Measurements from ENCODE around the gene KCNJ1. TPM values are rescaled to one million over a fixed set of nuclear protein-coding genes. Genes with fewer than 3 reads are reported as not detected.

Gene KCNJ1
- total and polyA plus RNA-seq, 4 experiments from 2014 or later: 0.17 to 0.23 TPM; not detected in 2

- intact Hi-C loops (cut with micrococcal nuclease): no loop called here
- CTCF ChIA-PET (ENCODE audit: partially characterized antibody): interaction anchor here (0.7 to 1.6 kb wide), 5 partner anchors 24 to 668 kb away, joined by 3 to 7 read pairs (median 4); no protein-coding TSS in a partner anchor
- Histone ChIP-seq H3K27ac (ENCODE audit: low read depth, low read length) (no peak overlapping the region), H3K4me1 (ENCODE audit: insufficient read depth, low read length) (peaks cover 1% of the 10 kb centered on the region), H3K9me3 (ENCODE audit: control insufficient read depth in 1 of 2, low read length in 2 of 2) (no peaks in the 10 kb centered on the region), H3K36me3 (ENCODE audit: insufficient read depth, low read length) (peaks cover 3% of the 10 kb centered on the region), H3K4me3 (ENCODE audit: low read length in 2 of 2) (no peak overlapping the region), H3K27me3 (ENCODE audit: insufficient read depth, low read length) (no peaks in the 10 kb centered on the region)
- Mint-ChIP-seq H3K9me3 (peaks cover 0 to 2% (median 0%) of the 10 kb centered on the region in 8 donors), H3K4me1 (peaks cover 0 to 18% (median 5%) of the 10 kb centered on the region in 4 donors), H3K36me3 (peaks cover 3 to 21% of the 10 kb centered on the region in 2 donors), H3K4me3 (no peak overlapping the region), H3K27ac (no peak overlapping the region), H3K27me3 (no peaks in the 10 kb centered on the region)
- no peak for DNase-seq
- POLR2A ChIA-PET (ENCODE audit: partially characterized antibody): interaction anchor here (0.5 to 1.9 kb wide), 2 partner anchors 28 to 260 kb away, joined by 3 to 4 read pairs; no protein-coding TSS in a partner anchor
Observed at GRCh38 chr11:128824191-128825049, 42.7 kb downstream of the KCNJ1 start.

GRCh38 chr11:128823753-128824152 lies 43.3 kb downstream of the KCNJ1 start:
- Histone ChIP-seq H3K27ac (ENCODE audit: low read depth, low read length) (no peak overlapping the region), H3K4me1 (ENCODE audit: insufficient read depth, low read length) (no peaks in the 10 kb centered on the region), H3K36me3 (ENCODE audit: insufficient read depth, low read length) (peaks cover 8% of the 10 kb centered on the region), H3K4me3 (ENCODE audit: low read length in 2 of 2) (no peak overlapping the region), H3K27me3 (ENCODE audit: insufficient read depth, low read length) (no peaks in the 10 kb centered on the region), H3K9me3 (ENCODE audit: control insufficient read depth in 1 of 2, low read length in 2 of 2) (no peaks in the 10 kb centered on the region)
- H3K4me1 Mint-ChIP-seq: peaks cover 0 to 18% (median 7%) of the 10 kb centered on the region in 4 donors
- peaks cover 0 to 2% (median 0%) of the 10 kb centered on the region in 8 donors for H3K9me3 Mint-ChIP-seq
- H3K27me3 Mint-ChIP-seq: no peaks in the 10 kb centered on the region
- no peak overlapping the region for H3K4me3 Mint-ChIP-seq
- DNase-seq: no peak
- H3K27ac Mint-ChIP-seq: peak overlapping the region in 2 of 7 donors; percentile 10 to 53
- ChIA-PET CTCF (ENCODE audit: partially characterized antibody) (interaction anchor here (0.9 to 1.6 kb wide), 3 partner anchors 651 to 667 kb away, joined by 3 to 7 read pairs (median 3); no protein-coding TSS in a partner anchor), POLR2A (ENCODE audit: partially characterized antibody) (interaction anchor here (0.5 to 1.9 kb wide), 2 partner anchors 28 to 259 kb away, joined by 3 to 4 read pairs; no protein-coding TSS in a partner anchor)
- H3K36me3 Mint-ChIP-seq: peaks cover 3 to 26% of the 10 kb centered on the region in 2 donors
- intact Hi-C loops (cut with micrococcal nuclease): no loop called here

- peaks cover 8 to 35% of the 10 kb centered on the region in 2 donors for H3K36me3 Mint-ChIP-seq
- H3K4me3 ChIP-seq (ENCODE audit: low read length in 2 of 2): no peak overlapping the region
- H3K27ac Mint-ChIP-seq: peak overlapping the region in 4 of 7 donors; percentile 7 to 70 (median 26)
- no peaks in the 10 kb centered on the region for H3K27me3 Mint-ChIP-seq
- H3K27me3 ChIP-seq (ENCODE audit: insufficient read depth, low read length): no peaks in the 10 kb centered on the region
- H3K4me1 Mint-ChIP-seq: peaks cover 0 to 14% (median 7%) of the 10 kb centered on the region in 4 donors
- ChIA-PET CTCF (ENCODE audit: partially characterized antibody) (interaction anchor here (1.0 to 3.2 kb wide), 3 partner anchors 8 to 664 kb away, joined by 3 to 15 read pairs (median 3); no protein-coding TSS in a partner anchor), POLR2A (ENCODE audit: partially characterized antibody) (no interaction called here)
- H3K9me3 ChIP-seq (ENCODE audit: control insufficient read depth in 1 of 2, low read length in 2 of 2): no peaks in the 10 kb centered on the region
- H3K4me3 Mint-ChIP-seq: no peak overlapping the region
- H3K4me1 ChIP-seq (ENCODE audit: insufficient read depth, low read length): no peaks in the 10 kb centered on the region
- peaks cover 15% of the 10 kb centered on the region for H3K36me3 ChIP-seq (ENCODE audit: insufficient read depth, low read length)
- intact Hi-C loops (cut with micrococcal nuclease): no loop called here
- no peak for DNase-seq
- peaks cover 0 to 2% (median 0%) of the 10 kb centered on the region in 8 donors for H3K9me3 Mint-ChIP-seq
- H3K27ac ChIP-seq (ENCODE audit: low read depth, low read length): no peak overlapping the region
Observed at GRCh38 chr11:128822130-128822529, 45.0 kb downstream of the KCNJ1 start.

- CTCF ChIA-PET (ENCODE audit: partially characterized antibody): interaction anchor here (1.0 to 3.2 kb wide), 4 partner anchors 9 to 664 kb away, joined by 3 to 15 read pairs (median 4); no protein-coding TSS in a partner anchor
- H3K27me3 Mint-ChIP-seq: no peaks in the 10 kb centered on the region
- no peaks in the 10 kb centered on the region for H3K27me3 ChIP-seq (ENCODE audit: insufficient read depth, low read length)
- H3K36me3 Mint-ChIP-seq: peaks cover 8 to 41% of the 10 kb centered on the region in 2 donors
- POLR2A ChIA-PET (ENCODE audit: partially characterized antibody): interaction anchor here (1.0 to 1.9 kb wide), 2 partner anchors 8 to 9 kb away, joined by 3 to 7 read pairs; no protein-coding TSS in a partner anchor
- intact Hi-C loops (cut with micrococcal nuclease): no loop called here
- no peak overlapping the region for H3K4me3 Mint-ChIP-seq
- peak overlapping the region in 3 of 7 donors; percentile 9 to 68 (median 62) for H3K27ac Mint-ChIP-seq
- no peaks in the 10 kb centered on the region for H3K4me1 ChIP-seq (ENCODE audit: insufficient read depth, low read length)
- H3K4me1 Mint-ChIP-seq: peaks cover 0 to 12% (median 7%) of the 10 kb centered on the region in 4 donors
- H3K9me3 ChIP-seq (ENCODE audit: control insufficient read depth in 1 of 2, low read length in 2 of 2): no peaks in the 10 kb centered on the region
- peaks cover 17% of the 10 kb centered on the region for H3K36me3 ChIP-seq (ENCODE audit: insufficient read depth, low read length)
- no peak overlapping the region for H3K27ac ChIP-seq (ENCODE audit: low read depth, low read length)
- DNase-seq: no peak
- H3K4me3 ChIP-seq (ENCODE audit: low read length in 2 of 2): no peak overlapping the region
- H3K9me3 Mint-ChIP-seq: peaks cover 0 to 2% (median 0%) of the 10 kb centered on the region in 8 donors
Observed at GRCh38 chr11:128821556-128821955, 45.5 kb downstream of the KCNJ1 start.

GRCh38 chr11:128819198-128819597 lies 47.9 kb downstream of the KCNJ1 start:
- no peaks in the 10 kb centered on the region for H3K27me3 ChIP-seq (ENCODE audit: insufficient read depth, low read length)
- no peak for DNase-seq
- no peaks in the 10 kb centered on the region for H3K27me3 Mint-ChIP-seq
- no peaks in the 10 kb centered on the region for H3K4me1 ChIP-seq (ENCODE audit: insufficient read depth, low read length)
- peaks cover 0 to 2% (median 0%) of the 10 kb centered on the region in 8 donors for H3K9me3 Mint-ChIP-seq
- H3K27ac Mint-ChIP-seq: peak overlapping the region in 4 of 7 donors; percentile 15 to 86 (median 32)
- no peak overlapping the region for H3K27ac ChIP-seq (ENCODE audit: low read depth, low read length)
- H3K4me3 Mint-ChIP-seq: no peak overlapping the region
- POLR2A ChIA-PET (ENCODE audit: partially characterized antibody): no interaction called here
- CTCF ChIA-PET (ENCODE audit: partially characterized antibody): no interaction called here
- no peaks in the 10 kb centered on the region for H3K9me3 ChIP-seq (ENCODE audit: control insufficient read depth in 1 of 2, low read length in 2 of 2)
- intact Hi-C loops (cut with micrococcal nuclease): no loop called here
- H3K36me3 Mint-ChIP-seq: peaks cover 25 to 58% of the 10 kb centered on the region in 2 donors
- peaks cover 3 to 12% (median 6%) of the 10 kb centered on the region in 4 donors for H3K4me1 Mint-ChIP-seq
- no peak overlapping the region for H3K4me3 ChIP-seq (ENCODE audit: low read length in 2 of 2)
- peaks cover 22% of the 10 kb centered on the region for H3K36me3 ChIP-seq (ENCODE audit: insufficient read depth, low read length)

GRCh38 chr11:128814856-128815705 lies 52.0 kb downstream of the KCNJ1 start:
- H3K4me3 Mint-ChIP-seq: no peak overlapping the region
- H3K4me1 ChIP-seq (ENCODE audit: insufficient read depth, low read length): no peaks in the 10 kb centered on the region
- POLR2A ChIA-PET (ENCODE audit: partially characterized antibody): no interaction called here
- peaks cover 52% of the 10 kb centered on the region for H3K36me3 ChIP-seq (ENCODE audit: insufficient read depth, low read length)
- intact Hi-C loops (cut with micrococcal nuclease): no loop called here
- H3K4me1 Mint-ChIP-seq: peaks cover 7 to 18% (median 11%) of the 10 kb centered on the region in 4 donors
- CTCF ChIA-PET (ENCODE audit: partially characterized antibody): interaction anchor here (1.0 to 1.5 kb wide), 2 partner anchors 16 to 658 kb away, joined by 3 to 4 read pairs; no protein-coding TSS in a partner anchor
- no peaks in the 10 kb centered on the region for H3K9me3 Mint-ChIP-seq
- H3K36me3 Mint-ChIP-seq: peaks cover 42 to 69% of the 10 kb centered on the region in 2 donors
- H3K9me3 ChIP-seq (ENCODE audit: control insufficient read depth in 1 of 2, low read length in 2 of 2): no peaks in the 10 kb centered on the region
- H3K27ac Mint-ChIP-seq: peak overlapping the region in 6 of 7 donors; percentile 18 to 74 (median 33)
- no peak overlapping the region for H3K4me3 ChIP-seq (ENCODE audit: low read length in 2 of 2)
- H3K27ac ChIP-seq (ENCODE audit: low read depth, low read length): no peak overlapping the region
- H3K27me3 Mint-ChIP-seq: no peaks in the 10 kb centered on the region
- H3K27me3 ChIP-seq (ENCODE audit: insufficient read depth, low read length): no peaks in the 10 kb centered on the region
- no peak for DNase-seq
